ENCODE data around the gene UCP3.
"Not testable (repeated sequence)": the region's sequence is repeated elsewhere in the genome, so short reads cannot be mapped to it uniquely, and the experiment has no call there.

UCP3 gene

GRCh38 chr11:73999581-74000306 lies 9.1 kb downstream of the UCP3 start:
- FAIRE-seq = no peak

GRCh38 chr11:73998846-73999575 lies 9.9 kb downstream of the UCP3 start:
- FAIRE-seq = no peak

GRCh38 chr11:73997120-73997770 lies 11.6 kb downstream of the UCP3 start:
- FAIRE-seq = no peak

GRCh38 chr11:73996161-73996747 lies 12.6 kb downstream of the UCP3 start:
- no peak for FAIRE-seq

- FAIRE-seq = no peak
Observed at GRCh38 chr11:73995731-73996130, 13.2 kb downstream of the UCP3 start.

- FAIRE-seq = no peak
Observed at GRCh38 chr11:73995247-73995646, 13.6 kb downstream of the UCP3 start.

GRCh38 chr11:73991471-73992006 lies 17.3 kb downstream of the UCP3 start:
- FAIRE-seq = no peak

- no peak for FAIRE-seq
Observed at GRCh38 chr11:73990730-73991129, 18.2 kb downstream of the UCP3 start.

- FAIRE-seq = no peak
Observed at GRCh38 chr11:73989156-73989555, 19.7 kb downstream of the UCP3 start.

GRCh38 chr11:73988227-73988626 lies 20.7 kb downstream of the UCP3 start:
- FAIRE-seq = no peak

GRCh38 chr11:73985661-73986060 lies 23.2 kb downstream of the UCP3 start:
- FAIRE-seq = not testable (repeated sequence)

- no peak for FAIRE-seq
Observed at GRCh38 chr11:73983741-73984538, 24.9 kb downstream of the UCP3 start.

GRCh38 chr11:73982990-73983740 lies 25.7 kb downstream of the UCP3 start:
- no peak for FAIRE-seq

GRCh38 chr11:73982595-73982989 lies 26.3 kb downstream of the UCP3 start, which contains the start of gene UCP2:
Gene UCP2 (minus strand): TSS chr11:73982843. CDS start chr11:73978378, 4,465 bp downstream.
- no peak for FAIRE-seq

GRCh38 chr11:73981051-73981805 lies 27.7 kb downstream of the UCP3 start:
- no peak for FAIRE-seq

GRCh38 chr11:73980001-73980961 lies 28.6 kb downstream of the UCP3 start:
- FAIRE-seq = no peak

GRCh38 chr11:73978576-73979086 lies 30.3 kb downstream of the UCP3 start:
- FAIRE-seq = no peak

- FAIRE-seq = no peak
Observed at GRCh38 chr11:73977856-73978519, 30.9 kb downstream of the UCP3 start.
